Measurements from ENCODE around the gene RDX.

The RDX gene

GRCh38 chr11:110182886-110183285 lies 113.5 kb downstream of the RDX start:
- Mint-ChIP-seq H3K4me1 (no peaks in the 10 kb centered on the region), H3K27ac (no peak overlapping the region), H3K36me3 (no peaks in the 10 kb centered on the region), H3K4me3 (no peak overlapping the region), H3K9me3 (no peaks in the 10 kb centered on the region), H3K27me3 (no peaks in the 10 kb centered on the region)

- Mint-ChIP-seq H3K4me1 (peaks cover 3% of the 10 kb centered on the region), H3K36me3 (no peaks in the 10 kb centered on the region), H3K9me3 (no peaks in the 10 kb centered on the region), H3K4me3 (no peak overlapping the region), H3K27me3 (no peaks in the 10 kb centered on the region), H3K27ac (no peak overlapping the region)
Observed at GRCh38 chr11:110179064-110179463, 117.3 kb downstream of the RDX start.

GRCh38 chr11:110177086-110177456 lies 119.3 kb downstream of the RDX start:
- Mint-ChIP-seq H3K36me3 (no peaks in the 10 kb centered on the region), H3K27ac (no peak overlapping the region), H3K4me3 (no peak overlapping the region), H3K4me1 (peaks cover 7% of the 10 kb centered on the region), H3K9me3 (no peaks in the 10 kb centered on the region), H3K27me3 (peaks cover 3% of the 10 kb centered on the region)

GRCh38 chr11:110176366-110177085 lies 119.9 kb downstream of the RDX start:
- Mint-ChIP-seq H3K9me3 (no peaks in the 10 kb centered on the region), H3K27me3 (peaks cover 5% of the 10 kb centered on the region)

GRCh38 chr11:110174645-110175310 lies 121.6 kb downstream of the RDX start:
- Mint-ChIP-seq H3K4me3 (no peak overlapping the region), H3K27me3 (peaks cover 5% of the 10 kb centered on the region)

More at GRCh38 chr11:110176366-110177085, 119.9 kb downstream of the RDX start:
- no peak overlapping the region for H3K27ac Mint-ChIP-seq
- H3K4me1 Mint-ChIP-seq: peaks cover 7% of the 10 kb centered on the region
- no peaks in the 10 kb centered on the region for H3K36me3 Mint-ChIP-seq
- no peak overlapping the region for H3K4me3 Mint-ChIP-seq

GRCh38 chr11:110173811-110174644 lies 122.4 kb downstream of the RDX start:
- Mint-ChIP-seq H3K4me3 (peak overlapping the region; percentile 50), H3K27me3 (peaks cover 8% of the 10 kb centered on the region), H3K9me3 (no peaks in the 10 kb centered on the region), H3K36me3 (no peaks in the 10 kb centered on the region), H3K4me1 (peaks cover 7% of the 10 kb centered on the region), H3K27ac (no peak overlapping the region)

More at GRCh38 chr11:110174645-110175310, 121.6 kb downstream of the RDX start:
- H3K27ac Mint-ChIP-seq: no peak overlapping the region
- H3K9me3 Mint-ChIP-seq: no peaks in the 10 kb centered on the region
- peaks cover 7% of the 10 kb centered on the region for H3K4me1 Mint-ChIP-seq
- H3K36me3 Mint-ChIP-seq: no peaks in the 10 kb centered on the region

- Mint-ChIP-seq H3K4me1 (peaks cover 7% of the 10 kb centered on the region), H3K9me3 (no peaks in the 10 kb centered on the region), H3K36me3 (no peaks in the 10 kb centered on the region), H3K27ac (no peak overlapping the region), H3K27me3 (peaks cover 8% of the 10 kb centered on the region), H3K4me3 (no peak overlapping the region)
Observed at GRCh38 chr11:110172468-110173065, 123.8 kb downstream of the RDX start.

GRCh38 chr11:110169738-110170137 lies 126.7 kb downstream of the RDX start:
- H3K4me1 Mint-ChIP-seq: peaks cover 7% of the 10 kb centered on the region
- peaks cover 10% of the 10 kb centered on the region for H3K27me3 Mint-ChIP-seq
- H3K27ac Mint-ChIP-seq: no peak overlapping the region
- H3K36me3 Mint-ChIP-seq: no peaks in the 10 kb centered on the region
- H3K9me3 Mint-ChIP-seq: no peaks in the 10 kb centered on the region
- no peak overlapping the region for H3K4me3 Mint-ChIP-seq

- Mint-ChIP-seq H3K36me3 (no peaks in the 10 kb centered on the region), H3K27ac (no peak overlapping the region), H3K9me3 (no peaks in the 10 kb centered on the region), H3K4me3 (no peak overlapping the region), H3K27me3 (peaks cover 10% of the 10 kb centered on the region), H3K4me1 (no peaks in the 10 kb centered on the region)
Observed at GRCh38 chr11:110168033-110168803, 128.2 kb downstream of the RDX start.

GRCh38 chr11:110165039-110165925 lies 131.1 kb downstream of the RDX start:
- Mint-ChIP-seq H3K4me3 (no peak overlapping the region), H3K27me3 (peaks cover 4% of the 10 kb centered on the region)

GRCh38 chr11:110162216-110162615 lies 134.2 kb downstream of the RDX start:
- Mint-ChIP-seq H3K9me3 (no peaks in the 10 kb centered on the region), H3K27ac (no peak overlapping the region), H3K36me3 (no peaks in the 10 kb centered on the region), H3K4me1 (no peaks in the 10 kb centered on the region), H3K27me3 (peaks cover 9% of the 10 kb centered on the region), H3K4me3 (no peak overlapping the region)

More at GRCh38 chr11:110165039-110165925, 131.1 kb downstream of the RDX start:
- H3K4me1 Mint-ChIP-seq: no peaks in the 10 kb centered on the region
- H3K9me3 Mint-ChIP-seq: no peaks in the 10 kb centered on the region
- H3K27ac Mint-ChIP-seq: no peak overlapping the region
- H3K36me3 Mint-ChIP-seq: no peaks in the 10 kb centered on the region

GRCh38 chr11:110161061-110161460 lies 135.4 kb downstream of the RDX start:
- no peaks in the 10 kb centered on the region for H3K9me3 Mint-ChIP-seq
- no peak overlapping the region for H3K27ac Mint-ChIP-seq
- no peaks in the 10 kb centered on the region for H3K4me1 Mint-ChIP-seq
- no peaks in the 10 kb centered on the region for H3K36me3 Mint-ChIP-seq
- no peak overlapping the region for H3K4me3 Mint-ChIP-seq
- H3K27me3 Mint-ChIP-seq: peaks cover 9% of the 10 kb centered on the region

- H3K4me3 Mint-ChIP-seq: no peak overlapping the region
- no peaks in the 10 kb centered on the region for H3K9me3 Mint-ChIP-seq
- H3K27me3 Mint-ChIP-seq: peaks cover 10% of the 10 kb centered on the region
- H3K36me3 Mint-ChIP-seq: no peaks in the 10 kb centered on the region
- H3K4me1 Mint-ChIP-seq: no peaks in the 10 kb centered on the region
- H3K27ac Mint-ChIP-seq: no peak overlapping the region
Observed at GRCh38 chr11:110160437-110160836, 136.0 kb downstream of the RDX start.

GRCh38 chr11:110160016-110160415 lies 136.4 kb downstream of the RDX start:
- Mint-ChIP-seq H3K27ac (no peak overlapping the region), H3K9me3 (no peaks in the 10 kb centered on the region), H3K27me3 (peaks cover 10% of the 10 kb centered on the region), H3K36me3 (no peaks in the 10 kb centered on the region), H3K4me1 (no peaks in the 10 kb centered on the region), H3K4me3 (no peak overlapping the region)
